SIG-M5 treated with dmso at 0.1 percent for 504 hours (cell line): ENCODE results near the gene ADAMTS2.
"Not testable (repeated sequence)": the region's sequence is repeated elsewhere in the genome, so short reads cannot be mapped to it uniquely, and the experiment has no call there.

Experiments
- DNase-seq: peaks from one replicate; lab custom pipeline; 2025; ENCODE audit not compliant: unreplicated experiment; lab: John Stamatoyannopoulos, UW

Gene ADAMTS2

GRCh38 chr5:179284751-179285631 lies 60.3 kb downstream of the ADAMTS2 start:
- no peak for DNase-seq

- DNase-seq: not testable (repeated sequence)
Observed at GRCh38 chr5:179283908-179284307, 61.4 kb downstream of the ADAMTS2 start.

- no peak for DNase-seq
Observed at GRCh38 chr5:179281694-179282093, 63.6 kb downstream of the ADAMTS2 start.

GRCh38 chr5:179280095-179280490 lies 65.2 kb downstream of the ADAMTS2 start:
- no peak for DNase-seq

- no peak for DNase-seq
Observed at GRCh38 chr5:179279347-179280094, 65.7 kb downstream of the ADAMTS2 start.

- DNase-seq: no peak
Observed at GRCh38 chr5:179278546-179278945, 66.7 kb downstream of the ADAMTS2 start.

- no peak for DNase-seq
Observed at GRCh38 chr5:179278119-179278518, 67.1 kb downstream of the ADAMTS2 start.

GRCh38 chr5:179276838-179277395 lies 68.3 kb downstream of the ADAMTS2 start:
- DNase-seq: no peak

GRCh38 chr5:179275941-179276837 lies 69.1 kb downstream of the ADAMTS2 start:
- no peak for DNase-seq

GRCh38 chr5:179275381-179275878 lies 69.8 kb downstream of the ADAMTS2 start:
- DNase-seq: no peak

- no peak for DNase-seq
Observed at GRCh38 chr5:179274321-179275315, 70.6 kb downstream of the ADAMTS2 start.

GRCh38 chr5:179273441-179274145 lies 71.7 kb downstream of the ADAMTS2 start:
- no peak for DNase-seq

- DNase-seq: no peak
Observed at GRCh38 chr5:179273073-179273435, 72.2 kb downstream of the ADAMTS2 start.

GRCh38 chr5:179272326-179273072 lies 72.8 kb downstream of the ADAMTS2 start:
- DNase-seq: no peak

- DNase-seq: no peak
Observed at GRCh38 chr5:179271821-179272325, 73.4 kb downstream of the ADAMTS2 start.

GRCh38 chr5:179271428-179271734 lies 73.9 kb downstream of the ADAMTS2 start:
- DNase-seq: no peak

- DNase-seq: no peak
Observed at GRCh38 chr5:179270581-179271427, 74.5 kb downstream of the ADAMTS2 start.
